ENCODE data around the gene RDH12. TPM values are rescaled to one million over a fixed set of nuclear protein-coding genes. Genes with fewer than 3 reads are reported as not detected.
"Not testable (repeated sequence)": the region's sequence is repeated elsewhere in the genome, so short reads cannot be mapped to it uniquely, and the experiment has no call there.

RDH12 gene
- total RNA-seq, 1 donor from 2014 or later: not detected

DNA sequence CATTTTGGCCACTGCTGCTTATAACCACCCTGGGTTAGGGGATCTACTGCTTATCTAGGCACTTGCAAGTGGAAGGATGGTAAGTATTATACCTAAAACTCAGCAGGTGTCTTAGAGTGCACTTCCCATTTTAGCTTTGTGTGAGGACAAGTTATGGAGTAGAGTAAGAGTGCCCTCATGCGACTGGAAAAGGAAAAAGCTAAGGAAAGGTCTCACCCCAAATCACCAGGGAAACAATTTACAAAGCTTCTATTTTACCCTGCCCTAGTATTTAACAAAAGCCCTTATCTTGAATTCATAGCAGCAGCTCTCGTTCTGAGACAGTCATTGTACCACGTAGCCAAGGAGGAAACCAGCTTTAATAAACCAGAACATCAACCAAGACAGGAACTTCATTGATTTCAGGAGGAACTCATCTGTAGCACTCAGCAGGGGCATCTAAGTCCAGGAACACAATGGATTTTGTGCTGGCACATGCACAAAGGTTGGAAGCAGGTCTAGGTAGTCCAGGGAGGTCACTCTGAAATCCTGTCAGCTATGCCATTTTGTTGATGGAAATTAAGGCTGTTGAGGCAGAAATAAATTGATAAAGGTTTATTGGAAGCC is 2.9 kb downstream of the RDH12 start:
- no peak overlapping the region for H3K4me3 ChIP-seq (ENCODE audit: low read depth, low read length)
- TF ChIP-seq, protein P1, sequence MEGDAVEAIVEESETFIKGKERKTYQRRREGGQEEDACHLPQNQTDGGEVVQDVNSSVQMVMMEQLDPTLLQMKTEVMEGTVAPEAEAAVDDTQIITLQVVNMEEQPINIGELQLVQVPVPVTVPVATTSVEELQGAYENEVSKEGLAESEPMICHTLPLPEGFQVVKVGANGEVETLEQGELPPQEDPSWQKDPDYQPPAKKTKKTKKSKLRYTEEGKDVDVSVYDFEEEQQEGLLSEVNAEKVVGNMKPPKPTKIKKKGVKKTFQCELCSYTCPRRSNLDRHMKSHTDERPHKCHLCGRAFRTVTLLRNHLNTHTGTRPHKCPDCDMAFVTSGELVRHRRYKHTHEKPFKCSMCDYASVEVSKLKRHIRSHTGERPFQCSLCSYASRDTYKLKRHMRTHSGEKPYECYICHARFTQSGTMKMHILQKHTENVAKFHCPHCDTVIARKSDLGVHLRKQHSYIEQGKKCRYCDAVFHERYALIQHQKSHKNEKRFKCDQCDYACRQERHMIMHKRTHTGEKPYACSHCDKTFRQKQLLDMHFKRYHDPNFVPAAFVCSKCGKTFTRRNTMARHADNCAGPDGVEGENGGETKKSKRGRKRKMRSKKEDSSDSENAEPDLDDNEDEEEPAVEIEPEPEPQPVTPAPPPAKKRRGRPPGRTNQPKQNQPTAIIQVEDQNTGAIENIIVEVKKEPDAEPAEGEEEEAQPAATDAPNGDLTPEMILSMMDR (conservative IDR thresholded peaks at IDR 0.05; ENCODE audit: low read depth, low read length): peak; percentile 85
- DNase-seq (ENCODE audit: low read depth): no peak

DNA sequence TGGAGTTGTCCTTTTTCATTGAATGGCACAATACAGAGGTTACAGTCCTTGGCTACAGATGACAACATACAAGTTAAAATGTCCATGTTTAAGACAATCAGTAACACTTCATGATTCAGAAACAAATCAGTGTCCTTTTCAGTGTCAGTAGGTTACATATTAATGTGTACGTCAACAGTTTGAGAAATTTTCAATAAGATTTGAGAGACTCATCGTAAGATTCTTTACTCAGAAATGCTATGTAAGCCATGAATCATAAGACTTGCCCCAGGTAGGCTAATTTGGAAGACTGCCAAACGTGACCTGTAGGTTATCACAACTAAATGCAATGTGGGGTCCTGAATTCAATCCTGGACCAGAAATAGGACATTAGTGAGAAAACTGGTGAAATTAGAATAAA is 3.5 kb downstream of the RDH12 start:
- TF ChIP-seq, protein P1 (conservative IDR thresholded peaks at IDR 0.05; ENCODE audit: low read depth, low read length): no peak
- no peak overlapping the region for H3K4me3 ChIP-seq (ENCODE audit: low read depth, low read length)
- DNase-seq (ENCODE audit: low read depth): no peak

DNA sequence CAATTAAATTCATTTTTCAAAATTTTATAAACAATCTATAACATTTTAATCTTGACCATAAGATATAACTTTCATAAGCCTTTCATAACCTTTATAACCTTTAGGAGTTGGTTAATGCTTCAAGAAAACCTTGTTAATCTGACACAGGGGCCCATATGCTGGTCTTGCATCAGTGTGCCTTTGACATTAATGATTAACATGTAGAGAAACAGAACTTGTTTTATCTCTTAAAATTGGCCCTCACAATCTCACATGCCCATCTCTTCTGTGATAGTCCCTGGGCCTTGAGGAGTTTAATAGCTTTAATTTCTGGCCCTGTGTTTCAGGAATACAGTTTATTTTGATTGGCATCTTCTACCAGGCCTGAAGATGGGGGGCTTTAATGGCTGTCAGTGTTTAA is 7.7 kb downstream of the RDH12 start:
- not testable (repeated sequence) for H3K4me3 ChIP-seq (ENCODE audit: low read depth, low read length); DNase-seq (ENCODE audit: low read depth)

DNA sequence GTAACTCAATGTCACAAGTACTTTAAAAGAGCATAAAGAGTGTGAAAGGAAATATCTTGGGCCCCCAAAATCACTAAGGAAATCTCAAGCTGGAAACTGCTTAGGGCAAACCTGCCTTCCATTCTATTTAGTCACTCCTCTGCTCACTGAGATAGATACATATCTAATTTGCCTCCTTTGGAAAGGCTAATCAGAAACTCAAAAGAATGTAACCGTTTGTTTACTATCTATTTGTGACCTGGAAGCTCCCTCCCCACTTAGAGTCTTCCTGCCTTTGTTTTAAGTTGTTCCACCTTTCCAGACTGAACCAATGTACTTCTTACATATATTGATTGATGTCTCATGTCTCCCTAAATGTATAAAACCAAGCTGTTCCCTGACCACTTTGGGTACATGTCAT is 8.1 kb downstream of the RDH12 start:
- not testable (repeated sequence) for DNase-seq (ENCODE audit: low read depth); H3K4me3 ChIP-seq (ENCODE audit: low read depth, low read length)

DNA sequence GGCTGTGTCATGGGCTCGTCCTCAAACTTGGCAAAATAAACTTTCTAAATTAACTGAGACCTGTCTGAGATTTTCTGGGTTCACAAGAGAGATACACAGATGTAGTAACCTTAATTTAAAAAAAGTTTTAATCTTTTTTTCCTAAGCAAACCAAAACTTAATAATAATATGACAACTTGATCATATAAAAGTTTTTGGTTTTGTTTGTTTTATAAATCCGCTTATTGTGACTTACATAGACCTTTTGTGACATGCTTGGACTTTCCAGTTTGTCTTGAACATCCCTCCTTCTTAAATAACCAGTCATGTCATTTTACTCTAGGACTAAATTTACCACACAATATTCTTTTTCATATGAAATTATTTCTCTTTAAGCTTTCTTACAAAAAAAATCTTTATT is 8.5 kb downstream of the RDH12 start:
- no peak for DNase-seq (ENCODE audit: low read depth)
- TF ChIP-seq, protein P1 (conservative IDR thresholded peaks at IDR 0.05; ENCODE audit: low read depth, low read length): no peak
- H3K4me3 ChIP-seq (ENCODE audit: low read depth, low read length): no peak overlapping the region

DNA sequence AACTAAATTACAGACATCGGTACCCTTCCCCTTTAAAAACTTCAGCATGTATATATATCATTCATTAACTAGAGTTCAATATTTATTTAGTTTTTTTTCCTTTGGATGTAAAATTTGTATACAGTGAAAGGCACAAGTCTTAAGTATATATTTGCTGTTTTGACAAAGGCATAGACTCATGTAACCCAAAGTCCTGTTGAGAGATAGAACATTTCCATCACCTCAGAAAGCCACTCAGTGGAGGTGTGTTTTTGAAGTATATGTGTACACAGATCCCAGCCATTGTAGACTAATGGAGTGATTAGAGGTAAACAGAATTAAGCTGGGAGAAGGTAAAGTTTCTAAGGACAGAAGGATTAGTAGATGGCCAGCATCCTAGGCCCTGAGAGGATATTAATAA is 15.4 kb downstream of the RDH12 start:
- TF ChIP-seq, protein P1 (conservative IDR thresholded peaks at IDR 0.05; ENCODE audit: low read depth, low read length): no peak
- no peak for DNase-seq (ENCODE audit: low read depth)
- no peak overlapping the region for H3K4me3 ChIP-seq (ENCODE audit: low read depth, low read length)

DNA sequence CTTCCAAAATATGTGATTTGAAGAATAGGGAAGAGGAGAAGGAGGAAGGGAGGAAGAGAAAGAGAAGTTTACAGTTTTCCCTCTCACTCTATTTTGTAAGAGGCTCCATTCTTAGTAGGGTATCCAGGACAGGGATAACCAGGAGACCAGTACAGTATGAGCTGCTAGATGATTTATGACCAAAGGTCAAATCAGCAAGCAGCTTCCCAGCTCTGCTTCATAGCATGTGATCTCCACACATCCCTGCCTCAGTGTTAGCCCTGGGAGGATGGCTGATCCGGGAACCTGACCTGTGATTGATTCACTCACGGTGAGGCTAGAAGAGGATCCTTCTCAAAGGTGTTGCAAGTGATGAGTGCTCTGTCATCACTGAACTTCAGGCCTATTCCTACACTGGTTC is 16.6 kb downstream of the RDH12 start:
- no peak for DNase-seq (ENCODE audit: low read depth)
- H3K4me3 ChIP-seq (ENCODE audit: low read depth, low read length): no peak overlapping the region
- TF ChIP-seq, protein P1 (conservative IDR thresholded peaks at IDR 0.05; ENCODE audit: low read depth, low read length): no peak

DNA sequence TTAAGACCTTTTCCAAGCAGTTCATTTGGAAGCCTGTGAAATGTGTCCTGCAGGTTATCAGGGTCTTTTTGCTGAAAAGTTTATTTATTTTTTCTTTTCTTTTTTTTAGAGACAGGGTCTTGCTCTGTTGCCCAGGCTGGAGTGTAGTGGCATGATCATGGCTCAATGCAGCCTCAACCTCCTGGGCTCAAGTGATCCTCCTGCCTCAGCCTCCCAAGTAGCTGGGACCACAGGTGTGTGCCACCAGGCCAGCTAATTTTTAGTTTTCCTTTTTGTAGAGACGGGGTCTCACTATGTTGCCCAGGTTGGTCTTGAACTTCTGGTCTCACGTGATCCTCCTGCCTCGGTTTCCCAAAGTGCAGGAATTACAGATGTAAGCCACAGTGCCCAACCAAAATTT is 17.7 kb downstream of the RDH12 start:
- DNase-seq (ENCODE audit: low read depth); H3K4me3 ChIP-seq (ENCODE audit: low read depth, low read length): not testable (repeated sequence)

DNA sequence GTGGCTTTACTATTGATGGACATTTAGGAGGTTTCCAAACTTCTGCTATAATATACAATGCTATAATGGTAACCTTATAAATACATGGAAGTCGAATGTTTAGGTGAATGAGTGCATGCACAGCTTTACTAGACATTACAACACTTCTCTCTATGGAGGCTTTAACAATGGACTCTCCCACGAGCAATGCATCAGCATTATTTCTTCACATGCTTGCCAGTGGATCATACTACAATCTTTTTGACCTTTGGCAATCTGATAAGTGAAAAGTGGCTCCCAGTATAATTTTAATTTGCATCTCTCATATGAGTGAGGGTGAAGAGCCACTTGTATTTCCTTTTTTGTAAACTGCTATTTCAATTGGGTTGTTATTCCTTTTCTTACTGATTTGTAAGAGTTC is 18.2 kb downstream of the RDH12 start:
- TF ChIP-seq, protein P1 (conservative IDR thresholded peaks at IDR 0.05; ENCODE audit: low read depth, low read length): no peak
- no peak overlapping the region for H3K4me3 ChIP-seq (ENCODE audit: low read depth, low read length)
- DNase-seq (ENCODE audit: low read depth): no peak

Data from epithelial cell of proximal tubule (primary cell).